Common myeloid progenitor, CD34-positive (primary cell): Measurements from ENCODE around the gene CLK4.

Experiments
- CTCF ChIA-PET: fragments of 350-600 bp; sonication (Branson Sonifier 250); formaldehyde crosslinking; loops from one replicate; lab custom pipeline; 2021; ENCODE audit warnings: antibody characterized with exemption; lab: Charles Lee
- POLR2A ChIA-PET: fragments of 350-600 bp; sonication (Branson Sonifier 250); formaldehyde crosslinking; loops from one replicate; lab custom pipeline; 2021; ENCODE audit warnings: antibody characterized with exemption; lab: Charles Lee
- DNase-seq, 3 donors: peaks; one replicate each; pipeline versions ENCODE4 v3.0.0 to v3.0.0-alpha.2; 2013
- H3K27ac ChIP-seq, 2 experiments: 1 replicate in 1 of 2; 2 replicates in 1 of 2; pipeline ENCODE4 v1.7.0; 2013; ENCODE audit warnings: inconsistent platforms in 2 of 2, low read length in 2 of 2, mild to moderate bottlenecking in 2 of 2, low read depth in 1 of 2, moderate library complexity in 1 of 2; ENCODE audit not compliant: severe bottlenecking in 2 of 2, insufficient read depth in 1 of 2, poor library complexity in 1 of 2
- H3K27me3 ChIP-seq, 5 experiments: replicated peaks in 2 of 5; 1 replicate in 3 of 5; 2 replicates in 2 of 5; pipeline versions ENCODE4 v1.6.1 to v1.7.0; 2013; ENCODE audit warnings: low read length in 4 of 5, mild to moderate bottlenecking in 2 of 5, moderate library complexity in 2 of 5, inconsistent platforms in 1 of 5; ENCODE audit not compliant: insufficient read depth in 5 of 5, control insufficient read depth in 4 of 5
- H3K36me3 ChIP-seq, 4 experiments: 1 replicate in 2 of 4; 2 replicates in 2 of 4; pipeline versions ENCODE4 v1.6.1 to v1.7.0; 2013; ENCODE audit warnings: low read length in 3 of 4, control low read depth in 1 of 4, mild to moderate bottlenecking in 1 of 4; ENCODE audit not compliant: control insufficient read depth in 4 of 4, insufficient read depth in 4 of 4
- H3K4me1 ChIP-seq, 4 experiments: 1 replicate in 3 of 4; 2 replicates in 1 of 4; pipeline versions ENCODE4 v1.6.1 to v1.7.1; 2013; ENCODE audit warnings: low read length in 3 of 4, mild to moderate bottlenecking in 3 of 4, control low read depth in 1 of 4, inconsistent platforms in 1 of 4, moderate library complexity in 1 of 4; ENCODE audit not compliant: control insufficient read depth in 4 of 4, insufficient read depth in 4 of 4; ENCODE audit errors: control extremely low read depth in 1 of 4
- H3K4me3 ChIP-seq, 7 experiments: 1 replicate in 4 of 7; 2 replicates in 3 of 7; pipeline versions ENCODE4 v1.5.1 to v1.7.0; 2013; ENCODE audit warnings: mild to moderate bottlenecking in 7 of 7, low read length in 6 of 7, moderate library complexity in 6 of 7, inconsistent platforms in 2 of 7, low read depth in 2 of 7, control low read depth in 1 of 7; ENCODE audit not compliant: insufficient read depth in 4 of 7, control insufficient read depth in 1 of 7; ENCODE audit errors: extremely low read depth in 1 of 7
- H3K9me3 ChIP-seq, 5 experiments: 1 replicate in 4 of 5; 2 replicates in 1 of 5; pipeline versions ENCODE4 v1.6.1 to v1.7.1; 2013; ENCODE audit warnings: low read length in 4 of 5, mild to moderate bottlenecking in 2 of 5, inconsistent platforms in 1 of 5, low read depth in 1 of 5, moderate library complexity in 1 of 5; ENCODE audit not compliant: control insufficient read depth in 4 of 5, insufficient read depth in 2 of 5; ENCODE audit errors: control extremely low read depth in 1 of 5
- WGBS: methylation state at CpG from one replicate; pipeline ENCODE4 v1.1.5; 2013; ENCODE audit not compliant: insufficient coverage; 5-methylcytosine and 5-hydroxymethylcytosine counted together

The CLK4 gene

GRCh38 chr5:178650214-178650613 lies 23.4 kb upstream of the CLK4 start:
- H3K27me3 ChIP-seq: no peaks in the 10 kb centered on the region
- CTCF ChIA-PET: no interaction called here
- peaks cover 0 to 3% (median 0%) of the 10 kb centered on the region in 5 experiments for H3K9me3 ChIP-seq
- H3K36me3 ChIP-seq: no peaks in the 10 kb centered on the region
- H3K27ac ChIP-seq: no peak overlapping the region
- POLR2A ChIA-PET: no interaction called here
- no peaks in the 10 kb centered on the region for H3K4me1 ChIP-seq
- no peak for DNase-seq
- H3K4me3 ChIP-seq: no peak overlapping the region
- WGBS: 97% methylated on average over 3 of the region's 5 CpGs

- ChIA-PET POLR2A (no interaction called here), CTCF (no interaction called here)
- no peak overlapping the region for H3K27ac ChIP-seq
- no peak for DNase-seq
- WGBS: 68% methylated on average over 3 of the region's 3 CpGs
- H3K36me3 ChIP-seq: no peaks in the 10 kb centered on the region
- peaks cover 0 to 5% (median 0%) of the 10 kb centered on the region in 5 experiments for H3K9me3 ChIP-seq
- no peaks in the 10 kb centered on the region for H3K27me3 ChIP-seq
- H3K4me3 ChIP-seq: no peak overlapping the region
- peaks cover 0 to 3% (median 2%) of the 10 kb centered on the region in 4 experiments for H3K4me1 ChIP-seq
Observed at GRCh38 chr5:178649580-178649979, 22.7 kb upstream of the CLK4 start.

GRCh38 chr5:178644826-178645545 lies 18.1 kb upstream of the CLK4 start:
- ChIA-PET POLR2A (no interaction called here), CTCF (no interaction called here)
- peaks cover 0 to 3% (median 2%) of the 10 kb centered on the region in 4 experiments for H3K4me1 ChIP-seq
- H3K27me3 ChIP-seq: no peaks in the 10 kb centered on the region
- no peak for DNase-seq
- peaks cover 0 to 10% (median 0%) of the 10 kb centered on the region in 5 experiments for H3K9me3 ChIP-seq
- H3K27ac ChIP-seq: no peak overlapping the region
- H3K36me3 ChIP-seq: no peaks in the 10 kb centered on the region
- no peak overlapping the region for H3K4me3 ChIP-seq
- 53% methylated on average over 4 of the region's 7 CpGs for WGBS

GRCh38 chr5:178642351-178642909 lies 15.6 kb upstream of the CLK4 start:
- ChIA-PET POLR2A (no interaction called here), CTCF (no interaction called here)
- Histone ChIP-seq H3K27me3 (no peaks in the 10 kb centered on the region), H3K36me3 (no peaks in the 10 kb centered on the region), H3K27ac (no peak overlapping the region), H3K9me3 (peaks cover 0 to 10% (median 0%) of the 10 kb centered on the region in 5 experiments), H3K4me3 (no peak overlapping the region), H3K4me1 (peaks cover 0 to 3% (median 2%) of the 10 kb centered on the region in 4 experiments)
- no CpG with 5 or more reads among the region's 1 CpG for WGBS
- no peak for DNase-seq

- H3K27me3 ChIP-seq: no peaks in the 10 kb centered on the region
- no peak overlapping the region for H3K27ac ChIP-seq
- H3K36me3 ChIP-seq: no peaks in the 10 kb centered on the region
- WGBS: 86% methylated on average over 9 of the region's 9 CpGs
- H3K4me3 ChIP-seq: no peak overlapping the region
- H3K9me3 ChIP-seq: peaks cover 0 to 10% (median 0%) of the 10 kb centered on the region in 5 experiments
- POLR2A ChIA-PET: no interaction called here
- peaks cover 0 to 3% (median 2%) of the 10 kb centered on the region in 4 experiments for H3K4me1 ChIP-seq
- no peak for DNase-seq
- CTCF ChIA-PET: no interaction called here
Observed at GRCh38 chr5:178641711-178642110, 14.9 kb upstream of the CLK4 start.

- DNase-seq: no peak
- H3K4me3 ChIP-seq: no peak overlapping the region
- H3K36me3 ChIP-seq: no peaks in the 10 kb centered on the region
- no peaks in the 10 kb centered on the region for H3K27me3 ChIP-seq
- H3K9me3 ChIP-seq: peaks cover 0 to 10% (median 0%) of the 10 kb centered on the region in 5 experiments
- 91% methylated on average over 12 of the region's 13 CpGs for WGBS
- H3K4me1 ChIP-seq: peaks cover 0 to 3% (median 2%) of the 10 kb centered on the region in 4 experiments
- no peak overlapping the region for H3K27ac ChIP-seq
- POLR2A ChIA-PET: no interaction called here
- CTCF ChIA-PET: interaction anchor here (1.5 kb wide), 1 partner anchor 11 kb away, joined by 3 read pairs; no protein-coding TSS in a partner anchor
Observed at GRCh38 chr5:178640331-178641045, 13.6 kb upstream of the CLK4 start.
